A673 (cell line): ENCODE data around the gene HS6ST3. TPM values are rescaled to one million over a fixed set of nuclear protein-coding genes. Genes with fewer than 3 reads are reported as not detected.

Experiments used
- BruUV-seq: library from RNA; stranded (reverse); fragments of 400-500 nt; replicated peaks from 2 replicates; lab custom pipeline; 2021; lab: Mats Ljungman, UMichigan
- CTCF ChIA-PET: fragments of 300-600 bp; sonication (Branson Sonifier 250); formaldehyde crosslinking; loops from one replicate; lab custom pipeline; 2022; ENCODE audit warnings: antibody characterized with exemption; lab: Charles Lee
- POLR2A ChIA-PET: fragments of 300-600 bp; sonication (Branson Sonifier 250); formaldehyde crosslinking; loops from one replicate; lab custom pipeline; 2022; ENCODE audit warnings: antibody characterized with exemption; ENCODE audit not compliant: low non-redundant PET; lab: Charles Lee
- DNase-seq: peaks from one replicate; pipeline ENCODE4 v3.0.0-alpha.2; 2015; ENCODE audit warnings: low spot score
- H3K27ac ChIP-seq: fragments of 200-600 bp; sonication (generic); 2 replicates; pipeline ENCODE4 v1.5.1; 2016; ENCODE audit warnings: mixed run types, low read depth, mild to moderate bottlenecking, mixed read lengths, antibody characterized with exemption, low read length; ENCODE audit not compliant: poor library complexity, severe bottlenecking
- H3K27me3 ChIP-seq: fragments of 200-600 bp; sonication (generic); replicated peaks from 2 replicates; pipeline ENCODE4 v1.6.1; 2017; ENCODE audit warnings: mixed run types, low read depth, mild to moderate bottlenecking, mixed read lengths, antibody characterized with exemption, low read length; ENCODE audit not compliant: insufficient read depth, poor library complexity
- H3K36me3 ChIP-seq: fragments of 200-600 bp; sonication (generic); 2 replicates; pipeline ENCODE4 v1.6.1; 2016; ENCODE audit warnings: mixed run types, mild to moderate bottlenecking, mixed read lengths, antibody characterized with exemption, low read length; ENCODE audit not compliant: insufficient read depth, poor library complexity, severe bottlenecking
- H3K4me1 ChIP-seq: fragments of 200-600 bp; sonication (generic); 2 replicates; pipeline ENCODE4 v1.6.1; 2017; ENCODE audit warnings: mixed run types, mild to moderate bottlenecking, mixed read lengths, antibody characterized with exemption, low read length; ENCODE audit not compliant: insufficient read depth, poor library complexity, severe bottlenecking
- H3K4me3 ChIP-seq: fragments of 200-600 bp; sonication (generic); 2 replicates; pipeline ENCODE4 v1.5.1; 2016; ENCODE audit warnings: low read depth, mixed run types, mild to moderate bottlenecking, mixed read lengths, low read length; ENCODE audit not compliant: poor library complexity, severe bottlenecking
- H3K9me3 ChIP-seq: fragments of 200-600 bp; sonication (generic); 2 replicates; pipeline ENCODE4 v1.6.1; 2016; ENCODE audit warnings: mixed run types, low read depth, mild to moderate bottlenecking, mixed read lengths, antibody characterized with exemption, low read length; ENCODE audit not compliant: poor library complexity, severe bottlenecking
- CTCF ChIP-seq: fragments of 300-800, 200-600 bp; sonication (generic); conservative IDR thresholded peaks from 2 replicates; pipeline ENCODE4 v1.5.1; 2017; ENCODE audit warnings: low read depth, mild to moderate bottlenecking, antibody characterized with exemption, low read length, moderate library complexity, mixed read lengths
- EZH2 ChIP-seq: fragments of 200-600 bp; sonication (generic); IDR thresholded peaks from 2 replicates; pipeline ENCODE4 v1.6.1; 2017; ENCODE audit warnings: borderline replicate concordance, low read depth, mild to moderate bottlenecking, mixed read lengths, antibody characterized with exemption, low read length; ENCODE audit not compliant: poor library complexity, severe bottlenecking
- intact Hi-C: fragments of 100-400 bp; cut with micrococcal nuclease; formaldehyde crosslinking; loops from one replicate; pipeline ENCODE4 v1.10.0; 2022; ENCODE audit not compliant: unreplicated experiment
- total RNA-seq: library from RNA; stranded (reverse); gene quantifications from 2 replicates; pipeline ENCODE4 v1.2.3, GENCODE V29; 2021

HS6ST3 gene
- total RNA-seq, 1 experiment from 2014 or later = not detected

GRCh38 chr13:96431044-96431581 lies 341.2 kb downstream of the HS6ST3 start:
- CTCF ChIA-PET = no interaction called here

GRCh38 chr13:96444676-96445075 lies 354.8 kb downstream of the HS6ST3 start:
- no peaks in the 10 kb centered on the region for H3K4me1 ChIP-seq
- no peak overlapping the region for H3K4me3 ChIP-seq
- TF ChIP-seq EZH2 = no peak
- TF ChIP-seq CTCF = no peak
- H3K27ac ChIP-seq = no peak overlapping the region
- intact Hi-C loops = no loop called here
- no peaks in the 10 kb centered on the region for H3K9me3 ChIP-seq
- ChIA-PET CTCF (no interaction called here), POLR2A (no interaction called here)
- H3K27me3 ChIP-seq = no peaks in the 10 kb centered on the region
- no peaks in the 10 kb centered on the region for H3K36me3 ChIP-seq
- no TSS peak for BruUV-seq
- DNase-seq = no peak

More at GRCh38 chr13:96431044-96431581, 341.2 kb downstream of the HS6ST3 start:
- H3K4me3 ChIP-seq = no peak overlapping the region
- no peak overlapping the region for H3K27ac ChIP-seq
- no peak for DNase-seq
- H3K27me3 ChIP-seq = no peaks in the 10 kb centered on the region
- BruUV-seq = no TSS peak
- H3K4me1 ChIP-seq = no peaks in the 10 kb centered on the region
- intact Hi-C loops = no loop called here
- no peak for TF ChIP-seq EZH2
- no peak for TF ChIP-seq CTCF
- no peaks in the 10 kb centered on the region for H3K9me3 ChIP-seq
- H3K36me3 ChIP-seq = no peaks in the 10 kb centered on the region
- POLR2A ChIA-PET = no interaction called here

GRCh38 chr13:96449920-96450319 lies 360.0 kb downstream of the HS6ST3 start:
- H3K4me3 ChIP-seq = no peak overlapping the region
- no peak for TF ChIP-seq CTCF
- TF ChIP-seq EZH2 = no peak
- H3K27me3 ChIP-seq = no peaks in the 10 kb centered on the region
- POLR2A ChIA-PET = no interaction called here
- no peaks in the 10 kb centered on the region for H3K4me1 ChIP-seq
- no TSS peak for BruUV-seq
- no peaks in the 10 kb centered on the region for H3K9me3 ChIP-seq
- no peak for DNase-seq
- no peaks in the 10 kb centered on the region for H3K36me3 ChIP-seq
- CTCF ChIA-PET = no interaction called here
- H3K27ac ChIP-seq = no peak overlapping the region
- intact Hi-C loops = no loop called here
